Measurements from ENCODE around the gene NTM.

DNA sequence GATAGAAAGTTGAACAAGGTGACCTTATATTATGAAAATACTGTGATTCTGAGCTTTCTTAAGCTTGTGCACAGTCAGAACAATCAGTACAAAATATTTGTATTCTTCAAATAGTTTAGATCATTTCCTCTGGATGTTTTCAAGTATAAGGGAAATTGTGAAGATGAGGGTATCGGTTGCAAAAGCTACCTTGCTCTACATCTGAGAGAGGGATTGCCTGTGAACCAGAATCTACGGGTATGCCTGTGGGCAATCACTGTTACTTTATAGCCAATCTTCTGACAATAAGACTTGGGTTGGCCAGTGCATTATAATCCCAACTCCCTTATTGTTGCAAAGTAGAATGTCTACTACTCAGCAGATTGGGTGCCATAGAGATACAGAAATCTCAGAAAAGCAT, 90.5 kb downstream of the NTM start:
- TF ChIP-seq, protein P1, sequence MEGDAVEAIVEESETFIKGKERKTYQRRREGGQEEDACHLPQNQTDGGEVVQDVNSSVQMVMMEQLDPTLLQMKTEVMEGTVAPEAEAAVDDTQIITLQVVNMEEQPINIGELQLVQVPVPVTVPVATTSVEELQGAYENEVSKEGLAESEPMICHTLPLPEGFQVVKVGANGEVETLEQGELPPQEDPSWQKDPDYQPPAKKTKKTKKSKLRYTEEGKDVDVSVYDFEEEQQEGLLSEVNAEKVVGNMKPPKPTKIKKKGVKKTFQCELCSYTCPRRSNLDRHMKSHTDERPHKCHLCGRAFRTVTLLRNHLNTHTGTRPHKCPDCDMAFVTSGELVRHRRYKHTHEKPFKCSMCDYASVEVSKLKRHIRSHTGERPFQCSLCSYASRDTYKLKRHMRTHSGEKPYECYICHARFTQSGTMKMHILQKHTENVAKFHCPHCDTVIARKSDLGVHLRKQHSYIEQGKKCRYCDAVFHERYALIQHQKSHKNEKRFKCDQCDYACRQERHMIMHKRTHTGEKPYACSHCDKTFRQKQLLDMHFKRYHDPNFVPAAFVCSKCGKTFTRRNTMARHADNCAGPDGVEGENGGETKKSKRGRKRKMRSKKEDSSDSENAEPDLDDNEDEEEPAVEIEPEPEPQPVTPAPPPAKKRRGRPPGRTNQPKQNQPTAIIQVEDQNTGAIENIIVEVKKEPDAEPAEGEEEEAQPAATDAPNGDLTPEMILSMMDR (IDR thresholded peaks at IDR 0.05), result no peak
- TF ChIP-seq POLR2A (IDR thresholded peaks at IDR 0.05), result no peak
